HEK293 (cell line): Measurements from ENCODE around the gene TMEM39B.

ENCODE experiments used
- CTCF ChIA-PET: fragments of 350-600 bp; formaldehyde crosslinking; extraction: SDS; loops from one replicate; lab custom pipeline; 2021; ENCODE audit warnings: antibody characterized with exemption; lab: Yijun Ruan, JAX
- POLR2A ChIA-PET: fragments of 300-600 bp; formaldehyde crosslinking; extraction: SDS; loops from one replicate; lab custom pipeline; 2020; ENCODE audit warnings: antibody characterized with exemption, inconsistent platforms; lab: Yijun Ruan, JAX
- H3K27ac ChIP-seq: fragments of 200-500 bp; sonication (Bioruptor generic); 2 replicates; pipeline ENCODE4 v1.5.1; 2014; ENCODE audit warnings: low read depth, low read length, control low read depth, inconsistent platforms; ENCODE audit errors: extremely low read depth
- H3K36me3 ChIP-seq, 2 experiments: fragments of 200-500 bp in 1 of 2; sonication (Bioruptor generic) in 1 of 2; 1 replicate in 1 of 2; 2 replicates in 1 of 2; pipeline ENCODE4 v1.5.1; 2014 to 2017; ENCODE audit warnings: inconsistent platforms in 2 of 2, low read length in 2 of 2; ENCODE audit not compliant: control insufficient read depth in 2 of 2, insufficient read depth in 1 of 2
- H3K4me1 ChIP-seq: fragments of 200-500 bp; sonication (Bioruptor generic); 2 replicates; pipeline ENCODE4 v1.5.1; 2014; ENCODE audit warnings: mild to moderate bottlenecking, low read length, inconsistent platforms; ENCODE audit not compliant: control insufficient read depth, insufficient read depth
- H3K4me3 ChIP-seq: 2 replicates; pipeline ENCODE4 v1.5.1; 2011; ENCODE audit warnings: low read depth, mild to moderate bottlenecking, control low read depth, low read length, moderate library complexity
- H3K9me3 ChIP-seq: fragments of 200-500 bp; sonication (Bioruptor generic); 2 replicates; pipeline ENCODE4 v1.5.1; 2014; ENCODE audit warnings: low read depth, low read length, inconsistent platforms; ENCODE audit not compliant: control insufficient read depth, insufficient read depth
- GFI1B ChIP-seq: fragments of 450-650 bp; formaldehyde crosslinking; IDR thresholded peaks from 2 replicates; pipeline ENCODE4 v1.5.1; 2016; ENCODE audit warnings: missing biosample characterization, missing genetic modification characterization
- KLF7 ChIP-seq: fragments of 450-650 bp; formaldehyde crosslinking; IDR thresholded peaks from 2 replicates; pipeline ENCODE4 v1.5.1; 2016; ENCODE audit warnings: missing biosample characterization, missing genetic modification characterization, borderline replicate concordance
- PRDM1 ChIP-seq: fragments of 450-650 bp; formaldehyde crosslinking; IDR thresholded peaks from 2 replicates; pipeline ENCODE4; 2016; ENCODE audit warnings: missing biosample characterization, missing genetic modification characterization
- WT1 ChIP-seq: fragments of 450-650 bp; formaldehyde crosslinking; IDR thresholded peaks from 2 replicates; pipeline ENCODE4 v1.5.1; 2016; ENCODE audit warnings: missing biosample characterization, missing genetic modification characterization
- ZFP37 ChIP-seq: fragments of 450-650 bp; formaldehyde crosslinking; IDR thresholded peaks from 2 replicates; pipeline ENCODE4 v1.5.1; 2016; ENCODE audit warnings: missing biosample characterization, missing genetic modification characterization
- ZNF155 ChIP-seq: fragments of 450-650 bp; formaldehyde crosslinking; IDR thresholded peaks from 2 replicates; pipeline ENCODE4 v1.5.1; 2016; ENCODE audit warnings: missing biosample characterization, missing genetic modification characterization
- ZNF184 ChIP-seq: fragments of 450-650 bp; IDR thresholded peaks from 2 replicates; pipeline ENCODE4 v1.5.1; 2018; ENCODE audit warnings: missing biosample characterization, mild to moderate bottlenecking, missing genetic modification characterization
- ZNF311 ChIP-seq: fragments of 450-650 bp; formaldehyde crosslinking; IDR thresholded peaks from 2 replicates; pipeline ENCODE4 v1.5.1; 2017; ENCODE audit warnings: missing biosample characterization, missing genetic modification characterization, borderline replicate concordance
- ZNF366 ChIP-seq: fragments of 450-650 bp; formaldehyde crosslinking; conservative IDR thresholded peaks from 2 replicates; pipeline ENCODE4 v1.5.1; 2016; ENCODE audit warnings: missing biosample characterization, missing genetic modification characterization
- ZNF549 ChIP-seq: fragments of 450-650 bp; IDR thresholded peaks from 2 replicates; pipeline ENCODE4 v1.5.1; 2018; ENCODE audit warnings: missing biosample characterization, missing genetic modification characterization, mild to moderate bottlenecking, inconsistent platforms, moderate library complexity
- ZNF600 ChIP-seq: fragments of 450-650 bp; formaldehyde crosslinking; IDR thresholded peaks from 2 replicates; pipeline ENCODE4 v1.5.1; 2016; ENCODE audit warnings: missing biosample characterization, missing genetic modification characterization
- ZNF610 ChIP-seq: fragments of 450-650 bp; formaldehyde crosslinking; IDR thresholded peaks from 2 replicates; pipeline ENCODE4 v1.5.1; 2016; ENCODE audit warnings: missing biosample characterization, missing genetic modification characterization, borderline replicate concordance
- ZNF629 ChIP-seq: fragments of 450-650 bp; formaldehyde crosslinking; IDR thresholded peaks from 2 replicates; pipeline ENCODE4 v1.5.1; 2017; ENCODE audit warnings: missing biosample characterization, missing genetic modification characterization
- ZNF792 ChIP-seq: fragments of 450-650 bp; formaldehyde crosslinking; IDR thresholded peaks from 2 replicates; pipeline ENCODE4 v1.5.1; 2016; ENCODE audit warnings: missing biosample characterization, missing genetic modification characterization
- TF ChIP-seq, protein P1 (sequence below): fragments of 450-650 bp; formaldehyde crosslinking; IDR thresholded peaks from 2 replicates; pipeline ENCODE4 v1.5.1; 2017; ENCODE audit warnings: missing biosample characterization, missing genetic modification characterization
- TF ChIP-seq, protein P2 (sequence below): fragments of 450-650 bp; formaldehyde crosslinking; IDR thresholded peaks from 2 replicates; pipeline ENCODE4 v1.5.1; 2016; ENCODE audit warnings: missing biosample characterization, missing genetic modification characterization
- TF ChIP-seq, protein P3 (sequence below): fragments of 450-650 bp; formaldehyde crosslinking; IDR thresholded peaks from 2 replicates; pipeline ENCODE4 v1.5.1; 2016; ENCODE audit warnings: missing biosample characterization, missing genetic modification characterization
- TF ChIP-seq, protein P4 (sequence below): fragments of 450-650 bp; formaldehyde crosslinking; IDR thresholded peaks from 2 replicates; pipeline ENCODE4 v1.5.1; 2017; ENCODE audit warnings: missing biosample characterization, missing genetic modification characterization
- TF ChIP-seq, protein P5 (sequence below): fragments of 450-650 bp; formaldehyde crosslinking; IDR thresholded peaks from 2 replicates; pipeline ENCODE4 v1.5.1; 2016; ENCODE audit warnings: missing biosample characterization, missing genetic modification characterization

Gene TMEM39B

DNA sequence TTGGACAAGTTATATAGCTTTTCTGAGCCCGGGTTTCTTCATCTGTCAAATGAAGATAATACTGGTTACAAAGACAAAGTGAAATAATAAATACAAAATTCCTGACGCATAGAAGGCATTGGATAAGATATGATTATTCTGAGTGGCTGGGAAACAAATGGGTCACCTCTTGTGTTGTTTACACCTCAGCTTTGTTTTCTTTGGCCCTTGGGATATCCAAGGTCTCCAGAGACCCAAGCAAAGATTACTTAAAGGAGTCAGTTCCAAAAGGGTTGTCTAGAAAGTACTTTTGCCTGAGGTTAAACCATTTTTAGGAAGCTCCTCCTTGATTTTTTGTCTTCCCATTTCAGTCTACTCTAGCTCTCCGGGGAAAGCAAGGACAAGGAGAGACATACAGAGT is 49.4 kb upstream of the TMEM39B start:
- Histone ChIP-seq H3K36me3 (peaks cover 10 to 31% of the 10 kb centered on the region in 2 experiments; a peak in 2 of 3 replicates), H3K27ac (peak overlapping the region; percentile 62; the same call in 1 of the 2 replicates), H3K4me3 (no peak overlapping the region), H3K4me1 (peaks cover 14% of the 10 kb centered on the region; the same call in 1 of the 2 replicates), H3K9me3 (no peaks in the 10 kb centered on the region)
- ChIA-PET CTCF (interaction anchor here (1.1 to 1.6 kb wide), 2 partner anchors 40 to 59 kb away, joined by 4 to 7 read pairs; no protein-coding TSS in a partner anchor), POLR2A (interaction anchor here (1.5 to 1.8 kb wide), 2 partner anchors 10 to 50 kb away, joined by 3 to 9 read pairs; partner anchors contain the start of gene KHDRBS1)
- TF ChIP-seq ZNF792 (tag by site-specific recombination) = no peak
- TF ChIP-seq, protein P1, sequence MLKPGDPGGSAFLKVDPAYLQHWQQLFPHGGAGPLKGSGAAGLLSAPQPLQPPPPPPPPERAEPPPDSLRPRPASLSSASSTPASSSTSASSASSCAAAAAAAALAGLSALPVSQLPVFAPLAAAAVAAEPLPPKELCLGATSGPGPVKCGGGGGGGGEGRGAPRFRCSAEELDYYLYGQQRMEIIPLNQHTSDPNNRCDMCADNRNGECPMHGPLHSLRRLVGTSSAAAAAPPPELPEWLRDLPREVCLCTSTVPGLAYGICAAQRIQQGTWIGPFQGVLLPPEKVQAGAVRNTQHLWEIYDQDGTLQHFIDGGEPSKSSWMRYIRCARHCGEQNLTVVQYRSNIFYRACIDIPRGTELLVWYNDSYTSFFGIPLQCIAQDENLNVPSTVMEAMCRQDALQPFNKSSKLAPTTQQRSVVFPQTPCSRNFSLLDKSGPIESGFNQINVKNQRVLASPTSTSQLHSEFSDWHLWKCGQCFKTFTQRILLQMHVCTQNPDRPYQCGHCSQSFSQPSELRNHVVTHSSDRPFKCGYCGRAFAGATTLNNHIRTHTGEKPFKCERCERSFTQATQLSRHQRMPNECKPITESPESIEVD (tag by site-specific recombination) = peak; percentile 64
- TF ChIP-seq, all 188 proteins: peak for 1

DNA sequence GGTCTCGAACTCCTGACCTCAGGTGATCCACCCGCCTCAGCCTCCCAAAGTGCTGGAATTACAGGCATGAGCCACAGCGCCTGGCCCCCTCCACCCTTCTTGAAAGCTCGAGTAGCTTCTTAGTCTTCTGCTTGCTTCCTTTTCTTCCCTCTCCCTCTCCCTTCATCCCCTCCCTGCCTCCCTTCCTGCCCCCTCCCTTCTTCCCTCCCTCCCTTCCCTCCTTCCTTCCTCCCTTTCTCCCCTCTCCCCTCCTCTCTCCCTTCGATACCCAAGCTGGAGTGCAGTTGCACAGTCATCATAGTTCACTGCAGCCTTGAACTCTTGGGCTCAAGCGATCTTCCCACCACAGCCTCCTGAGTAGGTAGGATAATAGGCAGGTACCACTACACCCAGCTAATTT is 47.2 kb upstream of the TMEM39B start:
- ChIA-PET CTCF (interaction anchor here (1.1 kb wide), 1 partner anchor 9 kb away, joined by 4 read pairs; no protein-coding TSS in a partner anchor), POLR2A (interaction anchor here (0.5 to 2.2 kb wide), 2 partner anchors 11 to 185 kb away, joined by 4 to 14 read pairs; partner anchors contain the start of gene KHDRBS1)
- no peak overlapping the region for H3K27ac ChIP-seq
- H3K36me3 ChIP-seq = peaks cover 10 to 41% of the 10 kb centered on the region in 2 experiments; a peak in 2 of 3 replicates
- no peak overlapping the region for H3K4me3 ChIP-seq
- TF ChIP-seq KLF7 (tag by site-specific recombination) (no peak), ZNF184 (tag by site-specific recombination) (no peak), ZNF366 (tag by site-specific recombination) (peak; percentile 78), ZFP37 (no peak), ZNF600 (tag by site-specific recombination) (no peak), ZNF549 (tag by site-specific recombination) (no peak), ZNF311 (tag by site-specific recombination) (no peak), ZNF610 (tag by site-specific recombination) (no peak), WT1 (peak; percentile 92), PRDM1 (peak; percentile 24; the same call in 1 of the 2 replicates), GFI1B (no peak), ZNF629 (no peak), ZNF155 (tag by site-specific recombination) (no peak)
- TF ChIP-seq, protein P2, sequence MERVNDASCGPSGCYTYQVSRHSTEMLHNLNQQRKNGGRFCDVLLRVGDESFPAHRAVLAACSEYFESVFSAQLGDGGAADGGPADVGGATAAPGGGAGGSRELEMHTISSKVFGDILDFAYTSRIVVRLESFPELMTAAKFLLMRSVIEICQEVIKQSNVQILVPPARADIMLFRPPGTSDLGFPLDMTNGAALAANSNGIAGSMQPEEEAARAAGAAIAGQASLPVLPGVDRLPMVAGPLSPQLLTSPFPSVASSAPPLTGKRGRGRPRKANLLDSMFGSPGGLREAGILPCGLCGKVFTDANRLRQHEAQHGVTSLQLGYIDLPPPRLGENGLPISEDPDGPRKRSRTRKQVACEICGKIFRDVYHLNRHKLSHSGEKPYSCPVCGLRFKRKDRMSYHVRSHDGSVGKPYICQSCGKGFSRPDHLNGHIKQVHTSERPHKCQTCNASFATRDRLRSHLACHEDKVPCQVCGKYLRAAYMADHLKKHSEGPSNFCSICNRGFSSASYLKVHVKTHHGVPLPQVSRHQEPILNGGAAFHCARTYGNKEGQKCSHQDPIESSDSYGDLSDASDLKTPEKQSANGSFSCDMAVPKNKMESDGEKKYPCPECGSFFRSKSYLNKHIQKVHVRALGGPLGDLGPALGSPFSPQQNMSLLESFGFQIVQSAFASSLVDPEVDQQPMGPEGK (tag by site-specific recombination) = 0 out of 2 replicates have a peak, but pooled peaks have one; percentile 34
- TF ChIP-seq, protein P3, sequence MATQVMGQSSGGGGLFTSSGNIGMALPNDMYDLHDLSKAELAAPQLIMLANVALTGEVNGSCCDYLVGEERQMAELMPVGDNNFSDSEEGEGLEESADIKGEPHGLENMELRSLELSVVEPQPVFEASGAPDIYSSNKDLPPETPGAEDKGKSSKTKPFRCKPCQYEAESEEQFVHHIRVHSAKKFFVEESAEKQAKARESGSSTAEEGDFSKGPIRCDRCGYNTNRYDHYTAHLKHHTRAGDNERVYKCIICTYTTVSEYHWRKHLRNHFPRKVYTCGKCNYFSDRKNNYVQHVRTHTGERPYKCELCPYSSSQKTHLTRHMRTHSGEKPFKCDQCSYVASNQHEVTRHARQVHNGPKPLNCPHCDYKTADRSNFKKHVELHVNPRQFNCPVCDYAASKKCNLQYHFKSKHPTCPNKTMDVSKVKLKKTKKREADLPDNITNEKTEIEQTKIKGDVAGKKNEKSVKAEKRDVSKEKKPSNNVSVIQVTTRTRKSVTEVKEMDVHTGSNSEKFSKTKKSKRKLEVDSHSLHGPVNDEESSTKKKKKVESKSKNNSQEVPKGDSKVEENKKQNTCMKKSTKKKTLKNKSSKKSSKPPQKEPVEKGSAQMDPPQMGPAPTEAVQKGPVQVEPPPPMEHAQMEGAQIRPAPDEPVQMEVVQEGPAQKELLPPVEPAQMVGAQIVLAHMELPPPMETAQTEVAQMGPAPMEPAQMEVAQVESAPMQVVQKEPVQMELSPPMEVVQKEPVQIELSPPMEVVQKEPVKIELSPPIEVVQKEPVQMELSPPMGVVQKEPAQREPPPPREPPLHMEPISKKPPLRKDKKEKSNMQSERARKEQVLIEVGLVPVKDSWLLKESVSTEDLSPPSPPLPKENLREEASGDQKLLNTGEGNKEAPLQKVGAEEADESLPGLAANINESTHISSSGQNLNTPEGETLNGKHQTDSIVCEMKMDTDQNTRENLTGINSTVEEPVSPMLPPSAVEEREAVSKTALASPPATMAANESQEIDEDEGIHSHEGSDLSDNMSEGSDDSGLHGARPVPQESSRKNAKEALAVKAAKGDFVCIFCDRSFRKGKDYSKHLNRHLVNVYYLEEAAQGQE (tag by site-specific recombination) = no peak
- TF ChIP-seq, protein P4, sequence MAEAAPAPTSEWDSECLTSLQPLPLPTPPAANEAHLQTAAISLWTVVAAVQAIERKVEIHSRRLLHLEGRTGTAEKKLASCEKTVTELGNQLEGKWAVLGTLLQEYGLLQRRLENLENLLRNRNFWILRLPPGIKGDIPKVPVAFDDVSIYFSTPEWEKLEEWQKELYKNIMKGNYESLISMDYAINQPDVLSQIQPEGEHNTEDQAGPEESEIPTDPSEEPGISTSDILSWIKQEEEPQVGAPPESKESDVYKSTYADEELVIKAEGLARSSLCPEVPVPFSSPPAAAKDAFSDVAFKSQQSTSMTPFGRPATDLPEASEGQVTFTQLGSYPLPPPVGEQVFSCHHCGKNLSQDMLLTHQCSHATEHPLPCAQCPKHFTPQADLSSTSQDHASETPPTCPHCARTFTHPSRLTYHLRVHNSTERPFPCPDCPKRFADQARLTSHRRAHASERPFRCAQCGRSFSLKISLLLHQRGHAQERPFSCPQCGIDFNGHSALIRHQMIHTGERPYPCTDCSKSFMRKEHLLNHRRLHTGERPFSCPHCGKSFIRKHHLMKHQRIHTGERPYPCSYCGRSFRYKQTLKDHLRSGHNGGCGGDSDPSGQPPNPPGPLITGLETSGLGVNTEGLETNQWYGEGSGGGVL (tag by site-specific recombination) = peak; percentile 52
- TF ChIP-seq, protein P5, sequence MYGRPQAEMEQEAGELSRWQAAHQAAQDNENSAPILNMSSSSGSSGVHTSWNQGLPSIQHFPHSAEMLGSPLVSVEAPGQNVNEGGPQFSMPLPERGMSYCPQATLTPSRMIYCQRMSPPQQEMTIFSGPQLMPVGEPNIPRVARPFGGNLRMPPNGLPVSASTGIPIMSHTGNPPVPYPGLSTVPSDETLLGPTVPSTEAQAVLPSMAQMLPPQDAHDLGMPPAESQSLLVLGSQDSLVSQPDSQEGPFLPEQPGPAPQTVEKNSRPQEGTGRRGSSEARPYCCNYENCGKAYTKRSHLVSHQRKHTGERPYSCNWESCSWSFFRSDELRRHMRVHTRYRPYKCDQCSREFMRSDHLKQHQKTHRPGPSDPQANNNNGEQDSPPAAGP (tag by site-specific recombination) = peak; percentile 76
- H3K4me1 ChIP-seq = peaks cover 9% of the 10 kb centered on the region; the same call in 1 of the 2 replicates
- H3K9me3 ChIP-seq = no peaks in the 10 kb centered on the region
